GM12878 (cell line): ENCODE measurements around the gene KIAA1671. TPM values are rescaled to one million over a fixed set of nuclear protein-coding genes. Genes with fewer than 3 reads are reported as not detected.

Experiments
- ATAC-seq: fragments of 200-7000 bp; cut with Tn5 transposase; 3 replicates; pipeline ENCODE4 v1.9.1; 2020; ENCODE audit warnings: mild to moderate bottlenecking, moderate library complexity
- BruUV-seq: library from RNA; stranded (reverse); fragments of 400-500 nt; replicated peaks from 2 replicates; lab custom pipeline; 2021; lab: Mats Ljungman, UMichigan
- CTCF ChIA-PET: fragments of 300-600 bp; sonication (Branson Sonifier 250); formaldehyde crosslinking; extraction: SDS; loops from one replicate; lab custom pipeline; 2021; ENCODE audit warnings: inconsistent platforms; lab: Yijun Ruan, JAX
- POLR2A ChIA-PET: fragments of 350-600 bp; formaldehyde crosslinking; extraction: SDS; loops from one replicate; lab custom pipeline; 2021; ENCODE audit warnings: inconsistent platforms; lab: Charles Lee
- RAD21 ChIA-PET: fragments of 300-600 bp; sonication (Branson Sonifier 250); formaldehyde crosslinking; loops from one replicate; lab custom pipeline; 2023; ENCODE audit warnings: antibody characterized with exemption; ENCODE audit not compliant: unreplicated experiment; lab: Charles Lee
- SMC1A ChIA-PET: fragments of 300-600 bp; sonication (Branson Sonifier 250); formaldehyde crosslinking; loops from one replicate; lab custom pipeline; 2023; ENCODE audit not compliant: unreplicated experiment, uncharacterized antibody; lab: Charles Lee
- DNase-seq: peaks from one replicate; pipeline ENCODE4 v3.0.0-alpha.2; 2011; ENCODE audit warnings: low read depth, low spot score
- FAIRE-seq: peaks from 3 replicates; lab custom pipeline; 2011; peaks lifted over from hg19 to GRCh38; lab: Jason Lieb, UNC
- H2AFZ ChIP-seq: 2 replicates; pipeline ENCODE4 v1.6.0; 2011; ENCODE audit warnings: low read depth, low read length, control low read depth; ENCODE audit not compliant: control insufficient read depth
- H3K27ac ChIP-seq: 2 replicates; pipeline ENCODE4 v1.5.1; 2011; ENCODE audit warnings: control low read depth; ENCODE audit not compliant: control insufficient read depth, insufficient read depth
- H3K27me3 ChIP-seq, 2 experiments: replicated peaks in 1 of 2; 2 replicates each; pipeline versions ENCODE4 v1.6.0 to v1.6.1; 2011; ENCODE audit warnings: low read length in 1 of 2; ENCODE audit not compliant: control insufficient read depth in 2 of 2, insufficient read depth in 2 of 2
- H3K36me3 ChIP-seq, 2 experiments: 2 replicates each; pipeline ENCODE4 v1.5.1; 2011; ENCODE audit warnings: low read length in 1 of 2; ENCODE audit not compliant: control insufficient read depth in 2 of 2, insufficient read depth in 2 of 2
- H3K4me1 ChIP-seq: 2 replicates; pipeline ENCODE4 v1.6.1; 2011; ENCODE audit warnings: mild to moderate bottlenecking, low read length, moderate library complexity, mixed read lengths; ENCODE audit not compliant: control insufficient read depth, insufficient read depth
- H3K4me2 ChIP-seq: 2 replicates; pipeline ENCODE4 v1.6.0; 2011; ENCODE audit warnings: control low read depth; ENCODE audit not compliant: control insufficient read depth, insufficient read depth
- H3K4me3 ChIP-seq: fragments of 200-600 bp; sonication (generic); 2 replicates; pipeline ENCODE4 v1.5.1; 2016
- H3K79me2 ChIP-seq: 2 replicates; pipeline ENCODE4 v1.6.0; 2011; ENCODE audit warnings: low read length; ENCODE audit not compliant: control insufficient read depth, insufficient read depth
- H3K9ac ChIP-seq: 2 replicates; pipeline ENCODE4 v1.8.0; 2011; ENCODE audit warnings: low read length, control low read depth, mixed read lengths; ENCODE audit not compliant: control insufficient read depth, insufficient read depth
- H3K9me3 ChIP-seq: replicated peaks from 3 replicates; pipeline ENCODE4 v1.5.1; 2011; ENCODE audit warnings: mild to moderate bottlenecking, low read length; ENCODE audit not compliant: control insufficient read depth, insufficient read depth
- H4K20me1 ChIP-seq: 2 replicates; pipeline ENCODE4 v1.6.0; 2011; ENCODE audit not compliant: control insufficient read depth, insufficient read depth
- BCL3 ChIP-seq: IDR thresholded peaks from 2 replicates; pipeline ENCODE4 v1.6.1; 2011; ENCODE audit warnings: borderline replicate concordance, low read depth, mild to moderate bottlenecking, moderate library complexity, low read length; ENCODE audit not compliant: insufficient read depth, poor library complexity, severe bottlenecking
- E2F8 ChIP-seq: fragments of 450-650 bp; IDR thresholded peaks from 2 replicates; pipeline ENCODE4 v1.6.1; 2018; ENCODE audit warnings: mild to moderate bottlenecking, low read depth, moderate library complexity; ENCODE audit not compliant: partially characterized antibody
- HDAC6 ChIP-seq: fragments of 200-600 bp; sonication (generic); IDR thresholded peaks from one replicate; pipeline ENCODE4 v1.8.0; 2017; ENCODE audit warnings: antibody characterized with exemption; ENCODE audit not compliant: unreplicated experiment
- SP1 ChIP-seq: IDR thresholded peaks from one replicate; pipeline ENCODE4 v1.6.1; 2011; ENCODE audit warnings: low read depth, low read length
- ZBTB11 ChIP-seq: fragments of 450-650 bp; formaldehyde crosslinking; IDR thresholded peaks from 2 replicates; pipeline ENCODE4 v1.5.0; 2022; ENCODE audit warnings: mild to moderate bottlenecking, missing genetic modification characterization
- ZNF622 ChIP-seq: fragments of 450-650 bp; IDR thresholded peaks from 2 replicates; pipeline ENCODE4 v1.6.1; 2017; ENCODE audit warnings: mild to moderate bottlenecking, inconsistent platforms
- WGBS: methylation state at CpG from one replicate; pipeline ENCODE4 v1.1.6; 2016; ENCODE audit warnings: low lambda C conversion rate; ENCODE audit not compliant: insufficient replicate concordance, insufficient coverage; ENCODE audit errors: missing lambda C conversion rate; 5-methylcytosine and 5-hydroxymethylcytosine counted together
- in situ Hi-C: fragments of 300-500 bp; cut with MboI; formaldehyde crosslinking; loops from 9 replicates; pipeline ENCODE4 v1.14.3; 2018; ENCODE audit warnings: mixed read lengths
- intact Hi-C: fragments of 100-400 bp; cut with micrococcal nuclease; formaldehyde crosslinking; loops from one replicate; pipeline ENCODE4 v1.14.2; 2022; ENCODE audit not compliant: unreplicated experiment
- polyA plus RNA-seq, 11 experiments: library from polyadenylated mRNA; depleted of rRNA in 4 of 11; unstranded in 6 of 11; stranded (reverse) in 5 of 11; fragments of >200 nt; fragmentation: Nextera tagmentation in 4 of 11; fragmentation: Illumina TruSeq in 1 of 11; extraction: Ambion mirVana in 4 of 11; extraction: Trizol in 1 of 11; gene quantifications; 1 replicate in 1 of 11; 2 replicates in 10 of 11; pipeline versions ENCODE4 v1.2.1 to v1.2.3, GENCODE V29; 2011 to 2016; ENCODE audit warnings: inconsistent platforms in 2 of 11, missing spikeins in 2 of 11, low read depth in 1 of 11
- total RNA-seq, 4 experiments: library from RNA; depleted of rRNA in 3 of 4; stranded (reverse); fragments of >200 nt in 3 of 4; fragmentation: Illumina TruSeq in 1 of 4; extraction: Trizol in 1 of 4; gene quantifications; 2 replicates each; pipeline versions ENCODE4 v1.2.1 to v1.2.3, GENCODE V29; 2013 to 2021
- TF ChIP-seq, protein P1 (sequence below): fragments of 450-650 bp; IDR thresholded peaks from 2 replicates; pipeline ENCODE4 v1.6.1; 2017; ENCODE audit warnings: mild to moderate bottlenecking

KIAA1671 gene
- total and polyA plus RNA-seq, 10 of the 15 experiments (the other 5 are each of a cell fraction or from before 2014, with no cell fraction given), result 0.05 to 2.7 (median 0.33) TPM

- no TSS peak for BruUV-seq
- no peak for FAIRE-seq
Observed at GRCh38 chr22:25013607-25014006, 61.1 kb downstream of the KIAA1671 start.

More at GRCh38 chr22:25013607-25014006, 61.1 kb downstream of the KIAA1671 start:
- intact Hi-C loops, result no loop called here
- ChIA-PET SMC1A (no interaction called here), CTCF (interaction anchor here (0.6 to 1.6 kb wide), 3 partner anchors 37 to 98 kb away, joined by 3 to 4 read pairs (median 3); no protein-coding TSS in a partner anchor), POLR2A (no interaction called here), RAD21 (no interaction called here)
- Histone ChIP-seq H3K27me3 (no peaks in the 10 kb centered on the region), H3K4me2 (no peak overlapping the region), H3K9ac (no peak overlapping the region), H3K9me3 (no peaks in the 10 kb centered on the region), H2AFZ (no peak overlapping the region), H3K36me3 (no peaks in the 10 kb centered on the region), H4K20me1 (no peaks in the 10 kb centered on the region), H3K4me1 (no peaks in the 10 kb centered on the region), H3K79me2 (no peaks in the 10 kb centered on the region), H3K4me3 (no peak overlapping the region), H3K27ac (no peak overlapping the region)
- WGBS, result 41% methylated on average over 1 of the region's 1 CpG
- DNase-seq (no peak), ATAC-seq (no peak)
- TF ChIP-seq, protein P1, sequence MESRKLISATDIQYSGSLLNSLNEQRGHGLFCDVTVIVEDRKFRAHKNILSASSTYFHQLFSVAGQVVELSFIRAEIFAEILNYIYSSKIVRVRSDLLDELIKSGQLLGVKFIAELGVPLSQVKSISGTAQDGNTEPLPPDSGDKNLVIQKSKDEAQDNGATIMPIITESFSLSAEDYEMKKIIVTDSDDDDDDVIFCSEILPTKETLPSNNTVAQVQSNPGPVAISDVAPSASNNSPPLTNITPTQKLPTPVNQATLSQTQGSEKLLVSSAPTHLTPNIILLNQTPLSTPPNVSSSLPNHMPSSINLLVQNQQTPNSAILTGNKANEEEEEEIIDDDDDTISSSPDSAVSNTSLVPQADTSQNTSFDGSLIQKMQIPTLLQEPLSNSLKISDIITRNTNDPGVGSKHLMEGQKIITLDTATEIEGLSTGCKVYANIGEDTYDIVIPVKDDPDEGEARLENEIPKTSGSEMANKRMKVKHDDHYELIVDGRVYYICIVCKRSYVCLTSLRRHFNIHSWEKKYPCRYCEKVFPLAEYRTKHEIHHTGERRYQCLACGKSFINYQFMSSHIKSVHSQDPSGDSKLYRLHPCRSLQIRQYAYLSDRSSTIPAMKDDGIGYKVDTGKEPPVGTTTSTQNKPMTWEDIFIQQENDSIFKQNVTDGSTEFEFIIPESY, result no peak
- TF ChIP-seq BCL3 (no peak), HDAC6 (no peak), SP1 (no peak), ZBTB11 (CRISPR knock-in tag) (no peak), ZNF622 (no peak), E2F8 (no peak)
- in situ Hi-C loops, result no loop called here
